OCI-LY3 (cell line): Measurements from ENCODE around the gene TPSG1.

ENCODE experiments used
- CTCF ChIP-seq: fragments of 200-600, 300-600 bp; sonication (generic); IDR thresholded peaks from 2 replicates; pipeline ENCODE4 v1.5.1; 2014; ENCODE audit warnings: antibody characterized with exemption, low read length, low read depth
- EZH2phosphoT487 ChIP-seq: fragments of 200-600 bp; shearing (Covaris generic); IDR thresholded peaks from 2 replicates; pipeline ENCODE4 v1.6.1; 2018; ENCODE audit warnings: antibody characterized with exemption, mixed run types, low read depth

- TF ChIP-seq CTCF (no peak), EZH2phosphoT487 (no peak)
These were observed 6.0 kb downstream of the TPSG1 start for GRCh38 chr16:1218930-1219611.
